ENCODE results near the gene DUS2. TPM values are rescaled to one million over a fixed set of nuclear protein-coding genes. Genes with fewer than 3 reads are reported as not detected.
A peak's percentile ranks its signal among the peaks of the same experiment; 100 is the strongest.
"Not testable (repeated sequence)": the region's sequence is repeated elsewhere in the genome, so short reads cannot be mapped to it uniquely, and the experiment has no call there.

The DUS2 gene
- total RNA-seq, 1 experiment from 2014 or later, result 39.4 TPM

DNA sequence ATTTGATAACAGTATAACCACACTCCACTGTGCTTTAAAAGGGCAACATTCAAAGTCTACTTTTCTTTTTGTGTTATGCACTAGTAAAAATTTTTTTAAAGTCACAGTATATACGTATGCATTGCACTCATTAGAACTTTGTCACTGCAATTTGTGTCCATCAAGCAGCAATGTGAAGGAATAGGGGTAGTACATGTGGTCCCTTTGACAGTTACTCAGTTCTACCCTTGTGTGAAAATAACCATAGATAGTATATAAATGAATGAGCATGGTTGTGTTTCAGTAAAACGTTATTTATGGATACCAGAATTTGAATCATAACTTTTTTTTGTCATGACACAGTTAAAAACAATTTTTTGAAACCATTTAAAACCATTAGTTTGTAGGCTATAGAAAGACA lies 92.8 kb downstream of the DUS2 start:
- DNase-seq (ENCODE audit: extremely low read depth, low read depth), result no peak

DNA sequence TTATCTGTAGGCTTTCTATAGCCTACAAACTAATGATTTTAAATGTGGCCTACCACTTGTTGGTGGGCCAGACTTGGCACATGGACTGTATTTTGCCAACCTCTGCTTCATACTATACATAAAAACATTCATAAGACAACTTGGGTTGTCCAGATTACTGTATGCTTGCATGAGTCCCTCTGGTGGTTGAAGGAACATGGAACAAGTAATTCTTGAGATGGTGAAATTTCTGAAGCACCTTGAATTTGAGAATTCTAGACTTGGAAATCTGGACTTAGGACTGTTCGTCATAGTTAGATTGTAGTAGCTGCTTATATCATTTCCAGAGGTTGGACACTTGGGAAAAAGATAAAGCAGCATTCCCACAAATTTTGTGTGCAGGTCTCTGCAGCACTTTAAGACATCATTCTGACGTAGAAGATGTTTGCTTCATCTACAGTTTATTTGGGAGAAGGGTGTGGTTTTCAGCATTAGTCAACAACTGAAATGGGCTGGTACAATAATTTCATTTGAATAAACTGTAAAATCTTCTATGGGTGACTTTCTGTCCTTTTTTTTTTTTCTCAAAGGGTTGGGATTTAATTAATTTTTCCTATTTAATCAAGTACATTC lies 93.3 kb downstream of the DUS2 start:
- DNase-seq (ENCODE audit: extremely low read depth, low read depth), result peak; percentile 39

DNA sequence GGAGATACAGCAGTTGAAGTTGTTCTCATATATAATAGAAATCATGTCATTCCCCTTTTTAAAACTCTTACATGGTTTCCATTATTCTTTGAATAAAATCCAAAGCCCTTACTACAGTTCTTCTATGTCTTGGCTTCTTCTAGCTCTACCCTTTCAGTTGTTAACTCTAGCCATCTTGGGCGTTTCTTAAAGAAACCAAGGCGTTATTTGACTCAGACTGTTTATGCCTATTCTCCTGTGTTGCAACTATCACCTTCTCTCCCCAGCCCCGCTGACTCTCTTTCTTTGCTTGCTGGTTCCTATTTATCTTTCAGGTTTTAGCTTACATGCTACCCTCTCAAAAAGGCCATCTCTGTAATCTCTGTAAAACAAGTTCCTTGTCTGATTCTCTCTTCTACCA lies 94.8 kb downstream of the DUS2 start:
- DNase-seq (ENCODE audit: extremely low read depth, low read depth), result no peak

DNA sequence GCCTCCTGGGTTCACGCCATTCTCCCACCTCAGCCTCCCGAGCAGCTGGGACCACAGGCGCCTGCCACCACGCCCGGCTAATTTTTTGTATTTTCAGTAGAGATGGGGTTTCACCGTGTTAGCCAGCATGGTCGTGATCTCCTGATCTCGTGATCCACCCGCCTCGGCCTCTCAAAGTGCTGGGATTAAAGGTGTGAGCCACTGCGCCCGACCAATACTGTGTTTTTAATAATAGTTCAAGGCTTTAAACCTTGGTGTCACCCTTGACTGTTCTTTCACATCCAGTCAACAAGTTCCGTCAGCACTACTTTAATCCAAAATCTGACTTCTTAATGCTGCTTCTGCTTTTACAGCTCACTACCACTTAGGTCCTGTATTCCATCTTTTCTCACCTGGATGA lies 95.9 kb downstream of the DUS2 start:
- not testable (repeated sequence) for DNase-seq (ENCODE audit: extremely low read depth, low read depth)

DNA sequence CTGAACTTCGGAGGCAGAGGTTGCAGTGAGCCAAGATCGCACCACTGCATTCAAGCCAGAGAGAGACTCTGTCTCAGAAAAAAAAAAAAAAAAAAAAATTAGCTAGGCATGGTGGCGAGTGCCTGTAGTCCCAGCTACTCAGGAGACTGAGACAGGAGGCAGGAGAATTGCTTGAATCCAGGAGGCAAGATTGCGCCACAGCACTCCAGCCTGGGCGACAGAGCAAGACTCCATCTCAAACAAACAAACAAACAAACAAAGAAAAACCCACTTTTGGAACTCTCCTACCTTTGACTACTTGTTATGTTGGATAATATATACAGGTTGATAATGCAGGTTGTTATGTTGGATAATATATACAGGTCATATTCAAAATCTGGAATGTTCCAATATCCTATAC lies 97.4 kb downstream of the DUS2 start:
- DNase-seq (ENCODE audit: extremely low read depth, low read depth), result not testable (repeated sequence)

DNA sequence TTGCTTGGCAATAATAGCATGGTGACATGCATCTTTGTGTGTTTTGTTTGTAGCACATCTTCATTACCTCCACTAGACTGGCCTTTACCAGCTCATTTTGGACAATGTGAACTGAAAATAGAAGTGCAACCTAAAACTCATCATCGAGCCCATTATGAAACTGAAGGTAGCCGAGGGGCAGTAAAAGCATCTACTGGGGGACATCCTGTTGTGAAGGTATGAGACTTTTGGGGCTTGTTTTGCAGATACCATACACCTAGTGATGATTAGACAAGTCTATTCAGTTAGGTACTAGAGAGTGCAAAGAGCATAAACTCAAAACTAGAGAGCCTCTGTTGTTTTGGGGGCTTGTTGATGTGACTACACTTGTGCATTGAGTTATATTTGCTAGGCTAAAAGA lies 103.3 kb downstream of the DUS2 start:
- no peak for DNase-seq (ENCODE audit: extremely low read depth, low read depth)

DNA sequence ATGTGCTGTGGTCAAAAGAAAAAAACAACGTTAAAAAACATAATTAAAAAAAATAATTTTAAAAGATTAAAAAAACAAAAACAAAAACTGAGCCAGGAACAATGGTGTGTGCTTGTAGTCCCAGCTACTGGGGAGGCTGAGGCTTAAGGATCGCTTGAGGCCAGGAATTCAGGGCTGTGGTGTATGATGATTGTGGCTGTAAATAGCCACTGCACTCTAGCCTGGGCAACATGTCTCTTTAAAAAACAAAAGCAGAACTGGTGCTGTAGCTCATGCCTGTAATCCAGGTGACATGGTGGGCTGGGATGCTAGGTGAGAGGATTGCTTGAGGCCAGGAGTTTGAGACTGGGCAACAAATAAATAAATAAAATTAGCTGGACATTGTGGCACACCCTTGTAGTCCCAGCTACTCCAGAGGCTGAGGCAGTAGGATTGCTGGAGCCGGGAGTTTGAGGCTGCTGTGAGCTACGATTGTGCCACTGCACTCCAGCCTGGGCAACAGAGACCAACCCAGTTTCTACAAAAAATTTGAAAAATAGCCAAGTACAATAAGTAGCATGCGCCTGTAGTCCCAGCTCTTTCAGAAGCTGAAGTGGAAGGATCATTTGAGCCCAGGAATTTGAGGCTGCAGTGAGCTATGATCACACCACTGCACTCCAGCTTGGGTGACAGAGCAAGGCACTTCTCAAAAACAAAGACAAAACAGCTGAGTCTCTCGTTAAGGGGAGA lies 105.7 kb downstream of the DUS2 start:
- DNase-seq (ENCODE audit: extremely low read depth, low read depth), result no peak

Small RNA genes within 50 kb of the gene (small RNA-seq; reads per million reads assigned to genes)
- gene RF00019 (0 reads per million in 2 experiments), gene RNU6-359P (0 reads per million in 2 experiments)

Other genes starting within 250 kb of the DUS2 start
- 6.8 and 8.2 TPM in 2 replicates for gene RANBP10, start 216.7 kb upstream of the DUS2 start, total RNA-seq (2014; rRNA removed; shearing (Covaris generic))
- 0.45 TPM in 1 of 2 replicates, not detected in the other for gene TSNAXIP1, start 216.4 kb upstream of the DUS2 start, total RNA-seq (2014; rRNA removed; shearing (Covaris generic))
- gene THAP11, start 181.0 kb upstream of the DUS2 start, total RNA-seq (2014; rRNA removed; shearing (Covaris generic)), result 43.6 and 49.4 TPM in 2 replicates
- gene NUTF2, start 176.4 kb upstream of the DUS2 start, total RNA-seq (2014; rRNA removed; shearing (Covaris generic)), result 260 and 267 TPM in 2 replicates
- 26.4 and 28.4 TPM in 2 replicates for gene CENPT, start 175.6 kb upstream of the DUS2 start, total RNA-seq (2014; rRNA removed; shearing (Covaris generic))
- gene EDC4, start 150.2 kb upstream of the DUS2 start, total RNA-seq (2014; rRNA removed; shearing (Covaris generic)), result 52.6 and 55.4 TPM in 2 replicates
- gene NRN1L, start 138.4 kb upstream of the DUS2 start, total RNA-seq (2014; rRNA removed; shearing (Covaris generic)), result 0.87 and 1.9 TPM in 2 replicates
- gene PSKH1, start 130.0 kb upstream of the DUS2 start, total RNA-seq (2014; rRNA removed; shearing (Covaris generic)), result 5.3 and 6.5 TPM in 2 replicates
- 1.4 and 2.0 TPM in 2 replicates for gene CTRL, start 91.4 kb upstream of the DUS2 start, total RNA-seq (2014; rRNA removed; shearing (Covaris generic))
- 28.7 and 34.9 TPM in 2 replicates for gene PSMB10, start 86.4 kb upstream of the DUS2 start, total RNA-seq (2014; rRNA removed; shearing (Covaris generic))
- gene LCAT, start 79.2 kb upstream of the DUS2 start, total RNA-seq (2014; rRNA removed; shearing (Covaris generic)), result 4.6 and 8.4 TPM in 2 replicates
- 35.8 and 37.2 TPM in 2 replicates for gene SLC12A4, start 54.6 kb upstream of the DUS2 start, total RNA-seq (2014; rRNA removed; shearing (Covaris generic))
- not detected in 2 replicates for gene DPEP3, start 42.8 kb upstream of the DUS2 start, total RNA-seq (2014; rRNA removed; shearing (Covaris generic))
- gene DPEP2, start 23.8 kb upstream of the DUS2 start, total RNA-seq (2014; rRNA removed; shearing (Covaris generic)), result not detected in 2 replicates
- not detected in 2 replicates for gene DPEP2NB, start 7.4 kb upstream of the DUS2 start, total RNA-seq (2014; rRNA removed; shearing (Covaris generic))
- 20.1 and 22.7 TPM in 2 replicates for gene DDX28, start 52 bp upstream of the DUS2 start, total RNA-seq (2014; rRNA removed; shearing (Covaris generic))
- gene NFATC3, start 62.1 kb downstream of the DUS2 start, total RNA-seq (2014; rRNA removed; shearing (Covaris generic)), result 29.5 and 31.3 TPM in 2 replicates
- gene ESRP2, start 212.8 kb downstream of the DUS2 start, total RNA-seq (2014; rRNA removed; shearing (Covaris generic)), result 0.27 TPM in 1 of 2 replicates, not detected in the other
- 7.5 and 7.6 TPM in 2 replicates for gene PLA2G15, start 222.1 kb downstream of the DUS2 start, total RNA-seq (2014; rRNA removed; shearing (Covaris generic))
- 21.5 and 22.1 TPM in 2 replicates for gene SLC7A6, start 241.2 kb downstream of the DUS2 start, total RNA-seq (2014; rRNA removed; shearing (Covaris generic))